ENCODE data around the gene OR5H14. TPM values are rescaled to one million over a fixed set of nuclear protein-coding genes. Genes with fewer than 3 reads are reported as not detected.

The OR5H14 gene
- total RNA-seq, 1 experiment from 2014 or later: not detected

Other genes with a start within 250 kb of the OR5H14 start
- gene RIOX2, start 175.0 kb upstream of the OR5H14 start, total RNA-seq (2021; ENCODE audit: unreplicated experiment): 44.1 TPM
- gene GABRR3, start 112.2 kb upstream of the OR5H14 start, total RNA-seq (2021; ENCODE audit: unreplicated experiment): not detected
- not detected for gene OR5AC2, start 60.3 kb upstream of the OR5H14 start, total RNA-seq (2021; ENCODE audit: unreplicated experiment)
- gene OR5H1, start 16.8 kb upstream of the OR5H14 start, total RNA-seq (2021; ENCODE audit: unreplicated experiment): not detected
- gene OR5H15, start 19.2 kb downstream of the OR5H14 start, total RNA-seq (2021; ENCODE audit: unreplicated experiment): not detected
- not detected for gene OR5H6, start 116.8 kb downstream of the OR5H14 start, total RNA-seq (2021; ENCODE audit: unreplicated experiment)
- not detected for gene OR5H2, start 135.0 kb downstream of the OR5H14 start, total RNA-seq (2021; ENCODE audit: unreplicated experiment)
- gene OR5K4, start 206.4 kb downstream of the OR5H14 start, total RNA-seq (2021; ENCODE audit: unreplicated experiment): not detected
- not detected for gene OR5K3, start 243.2 kb downstream of the OR5H14 start, total RNA-seq (2021; ENCODE audit: unreplicated experiment)